SK-N-SH (cell line): ENCODE data around the gene CRLF1. TPM values are rescaled to one million over a fixed set of nuclear protein-coding genes. Genes with fewer than 3 reads are reported as not detected.

ENCODE experiments used
- CTCF ChIA-PET: fragments of 300-600, 350-600 bp; formaldehyde crosslinking; extraction: SDS; loops from one replicate; lab custom pipeline; 2021; lab: Yijun Ruan, JAX
- POLR2A ChIA-PET: fragments of 350-600 bp; sonication (Branson Sonifier 250); formaldehyde crosslinking; extraction: SDS; loops from one replicate; lab custom pipeline; 2020; ENCODE audit warnings: antibody characterized with exemption, inconsistent platforms; lab: Yijun Ruan, JAX
- DNase-seq: peaks from one replicate; pipeline ENCODE4 v3.0.0; 2012
- H2AFZ ChIP-seq: fragments of 200-600 bp; sonication (generic); 2 replicates; pipeline ENCODE4 v1.8.1; 2016; ENCODE audit warnings: antibody characterized with exemption, mild to moderate bottlenecking, low read depth
- H3F3A ChIP-seq: fragments of 200-600 bp; sonication (generic); replicated peaks from 2 replicates; pipeline ENCODE3; 2016; ENCODE audit warnings: antibody characterized with exemption, mild to moderate bottlenecking; ENCODE audit not compliant: insufficient read depth
- H3K27ac ChIP-seq, 2 experiments: fragments of 200-500 bp in 1 of 2; fragments of 200-600 bp in 1 of 2; sonication (Bioruptor generic) in 1 of 2; sonication (generic), shearing (Covaris generic) in 1 of 2; 2 replicates each; pipeline versions ENCODE4 v1.5.1 to v1.6.1; 2014 to 2016; ENCODE audit warnings: low read depth in 2 of 2, inconsistent platforms in 1 of 2, low read length in 1 of 2, mild to moderate bottlenecking in 1 of 2, mixed read lengths in 1 of 2
- H3K27me3 ChIP-seq: fragments of 200-600 bp; sonication (generic), shearing (Covaris generic); 2 replicates; pipeline ENCODE4 v1.6.1; 2016; ENCODE audit warnings: mixed run types; ENCODE audit not compliant: insufficient read depth
- H3K36me3 ChIP-seq, 2 experiments: fragments of 200-500 bp in 1 of 2; fragments of 200-600 bp in 1 of 2; sonication (Bioruptor generic) in 1 of 2; sonication (generic) in 1 of 2; replicated peaks in 1 of 2; 2 replicates each; pipeline versions ENCODE3 to v1.5.1; 2014 to 2016; ENCODE audit warnings: low read length in 1 of 2, mild to moderate bottlenecking in 1 of 2; ENCODE audit not compliant: insufficient read depth in 2 of 2, control insufficient read depth in 1 of 2
- H3K4me1 ChIP-seq, 2 experiments: fragments of 200-500 bp in 1 of 2; fragments of 200-600 bp in 1 of 2; sonication (Bioruptor generic) in 1 of 2; sonication (generic), shearing (Covaris generic) in 1 of 2; 2 replicates each; pipeline versions ENCODE4 v1.5.1 to v1.6.1; 2014 to 2016; ENCODE audit warnings: low read depth in 1 of 2, low read length in 1 of 2, mixed run types in 1 of 2; ENCODE audit not compliant: insufficient read depth in 2 of 2, control insufficient read depth in 1 of 2
- H3K4me2 ChIP-seq: fragments of 200-600 bp; sonication (generic), shearing (Covaris generic); 2 replicates; pipeline ENCODE4 v1.6.1; 2017; ENCODE audit warnings: mixed run types
- H3K4me3 ChIP-seq, 2 experiments: fragments of 200-500 bp in 1 of 2; fragments of 200-600 bp in 1 of 2; sonication (Bioruptor generic) in 1 of 2; sonication (generic), shearing (Covaris generic) in 1 of 2; 2 replicates each; pipeline versions ENCODE4 v1.5.1 to v1.8.1; 2014 to 2016; ENCODE audit warnings: low read depth in 2 of 2, inconsistent platforms in 1 of 2, low read length in 1 of 2, mild to moderate bottlenecking in 1 of 2, mixed read lengths in 1 of 2, moderate library complexity in 1 of 2
- H3K79me2 ChIP-seq: fragments of 200-600 bp; sonication (generic); 2 replicates; pipeline ENCODE4 v1.8.1; 2017; ENCODE audit warnings: mild to moderate bottlenecking; ENCODE audit not compliant: insufficient read depth
- H3K9ac ChIP-seq: fragments of 200-600 bp; sonication (generic); 2 replicates; pipeline ENCODE4 v1.6.1; 2017; ENCODE audit warnings: mixed run types
- H3K9me2 ChIP-seq: fragments of 200-600 bp; sonication (generic); 2 replicates; pipeline ENCODE4 v1.6.1; 2017; ENCODE audit warnings: mixed run types
- H3K9me3 ChIP-seq: fragments of 200-600 bp; sonication (generic); 2 replicates; pipeline ENCODE4 v1.6.1; 2017; ENCODE audit warnings: mixed run types, mild to moderate bottlenecking, moderate library complexity
- H4K20me1 ChIP-seq: fragments of 200-600 bp; sonication (generic); 2 replicates; pipeline ENCODE4 v1.6.1; 2017; ENCODE audit warnings: mild to moderate bottlenecking, mixed run types; ENCODE audit not compliant: insufficient read depth
- CHD2 ChIP-seq: fragments of 150-350 bp; IDR thresholded peaks from 2 replicates; pipeline ENCODE4 v1.6.1; 2018; ENCODE audit warnings: low read length; ENCODE audit not compliant: partially characterized antibody
- FOSL2 ChIP-seq: IDR thresholded peaks from 2 replicates; pipeline ENCODE4 v1.4.0; 2012; ENCODE audit warnings: low read depth, mild to moderate bottlenecking, moderate library complexity, borderline replicate concordance
- FOXJ3 ChIP-seq: sonication (generic); formaldehyde crosslinking; IDR thresholded peaks from 2 replicates; pipeline ENCODE4 v1.5.1; 2020; ENCODE audit warnings: mild to moderate bottlenecking, missing genetic modification reagents
- GATA2 ChIP-seq: sonication (generic); formaldehyde crosslinking; IDR thresholded peaks from 2 replicates; pipeline ENCODE4 v1.5.0; 2020; ENCODE audit warnings: mild to moderate bottlenecking, missing genetic modification reagents
- MAX ChIP-seq: IDR thresholded peaks from 2 replicates; pipeline ENCODE4 v1.4.0; 2012; ENCODE audit warnings: low read depth
- REST ChIP-seq: IDR thresholded peaks from 2 replicates; pipeline ENCODE4 v1.6.1; 2012; ENCODE audit warnings: mild to moderate bottlenecking, low read depth, low read length, moderate library complexity
- RXRA ChIP-seq: IDR thresholded peaks from 2 replicates; pipeline ENCODE4 v1.4.0; 2012; ENCODE audit warnings: low read depth, mild to moderate bottlenecking, borderline replicate concordance
- TAF1 ChIP-seq: IDR thresholded peaks from 2 replicates; pipeline ENCODE4 v1.6.1; 2012; ENCODE audit warnings: low read depth, mild to moderate bottlenecking, low read length, moderate library complexity, borderline replicate concordance
- TCF12 ChIP-seq: IDR thresholded peaks from 2 replicates; pipeline ENCODE4 v1.4.0; 2012
- TEAD4 ChIP-seq: IDR thresholded peaks from 2 replicates; pipeline ENCODE4 v1.4.0; 2012; ENCODE audit warnings: mild to moderate bottlenecking, borderline replicate concordance; ENCODE audit not compliant: insufficient read depth
- USF1 ChIP-seq: IDR thresholded peaks from 2 replicates; pipeline ENCODE4 v1.4.0; 2012; ENCODE audit warnings: low read depth, borderline replicate concordance
- WGBS: methylation state at CpG from one replicate; pipeline ENCODE4 v1.1.6; 2017; ENCODE audit warnings: low lambda C conversion rate; 5-methylcytosine and 5-hydroxymethylcytosine counted together
- polyA plus RNA-seq, 3 experiments: library from polyadenylated mRNA; depleted of rRNA; stranded (reverse); fragments of >200 nt; gene quantifications; 2 replicates each; pipeline ENCODE4 v1.2.3, GENCODE V29; 2012
- TF ChIP-seq, protein P1 (sequence below): fragments of 150-350 bp; IDR thresholded peaks from 2 replicates; pipeline ENCODE4 v1.6.1; 2016; ENCODE audit warnings: mild to moderate bottlenecking, low read depth, low read length
- TF ChIP-seq, protein P2 (sequence below): IDR thresholded peaks from 2 replicates; pipeline ENCODE4 v1.4.0; 2012; ENCODE audit warnings: low read depth, borderline replicate concordance

CRLF1 gene
- polyA plus RNA-seq, 1 of the 3 experiments (the other 2 are of a cell fraction): 0.71 TPM

DNA sequence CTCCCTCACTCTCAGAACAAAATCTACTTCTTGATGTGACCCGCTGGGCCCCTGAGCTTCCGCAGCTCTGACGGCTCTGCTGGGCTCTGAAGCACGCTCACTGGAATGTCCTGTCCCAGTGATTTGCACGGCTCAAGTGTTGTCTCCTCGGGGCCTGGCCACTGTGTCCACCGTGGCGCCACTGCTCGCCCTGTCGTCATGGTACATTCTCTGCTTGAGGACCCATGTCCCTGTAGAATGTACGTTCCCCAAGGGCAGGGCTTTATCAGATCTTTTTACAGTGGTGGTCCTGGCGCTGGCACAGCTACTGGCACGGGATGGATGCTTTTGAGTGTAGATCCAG lies 42.3 kb upstream of the CRLF1 start:
- Histone ChIP-seq H3K9me3 (no peaks in the 10 kb centered on the region), H3K4me2 (no peak overlapping the region), H3K4me3 (no peak overlapping the region), H2AFZ (no peak overlapping the region)
- POLR2A ChIA-PET: interaction anchor here (0.6 kb wide), 1 partner anchor 235 kb away, joined by 3 read pairs; no protein-coding TSS in a partner anchor
- TF ChIP-seq REST (no peak), FOXJ3 (no peak), TCF12 (no peak), CHD2 (no peak), TEAD4 (no peak), MAX (no peak), FOSL2 (no peak), USF1 (no peak), RXRA (no peak), GATA2 (no peak), TAF1 (no peak)
- TF ChIP-seq, protein P1, sequence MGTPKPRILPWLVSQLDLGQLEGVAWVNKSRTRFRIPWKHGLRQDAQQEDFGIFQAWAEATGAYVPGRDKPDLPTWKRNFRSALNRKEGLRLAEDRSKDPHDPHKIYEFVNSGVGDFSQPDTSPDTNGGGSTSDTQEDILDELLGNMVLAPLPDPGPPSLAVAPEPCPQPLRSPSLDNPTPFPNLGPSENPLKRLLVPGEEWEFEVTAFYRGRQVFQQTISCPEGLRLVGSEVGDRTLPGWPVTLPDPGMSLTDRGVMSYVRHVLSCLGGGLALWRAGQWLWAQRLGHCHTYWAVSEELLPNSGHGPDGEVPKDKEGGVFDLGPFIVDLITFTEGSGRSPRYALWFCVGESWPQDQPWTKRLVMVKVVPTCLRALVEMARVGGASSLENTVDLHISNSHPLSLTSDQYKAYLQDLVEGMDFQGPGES: no peak
- TF ChIP-seq, protein P2, sequence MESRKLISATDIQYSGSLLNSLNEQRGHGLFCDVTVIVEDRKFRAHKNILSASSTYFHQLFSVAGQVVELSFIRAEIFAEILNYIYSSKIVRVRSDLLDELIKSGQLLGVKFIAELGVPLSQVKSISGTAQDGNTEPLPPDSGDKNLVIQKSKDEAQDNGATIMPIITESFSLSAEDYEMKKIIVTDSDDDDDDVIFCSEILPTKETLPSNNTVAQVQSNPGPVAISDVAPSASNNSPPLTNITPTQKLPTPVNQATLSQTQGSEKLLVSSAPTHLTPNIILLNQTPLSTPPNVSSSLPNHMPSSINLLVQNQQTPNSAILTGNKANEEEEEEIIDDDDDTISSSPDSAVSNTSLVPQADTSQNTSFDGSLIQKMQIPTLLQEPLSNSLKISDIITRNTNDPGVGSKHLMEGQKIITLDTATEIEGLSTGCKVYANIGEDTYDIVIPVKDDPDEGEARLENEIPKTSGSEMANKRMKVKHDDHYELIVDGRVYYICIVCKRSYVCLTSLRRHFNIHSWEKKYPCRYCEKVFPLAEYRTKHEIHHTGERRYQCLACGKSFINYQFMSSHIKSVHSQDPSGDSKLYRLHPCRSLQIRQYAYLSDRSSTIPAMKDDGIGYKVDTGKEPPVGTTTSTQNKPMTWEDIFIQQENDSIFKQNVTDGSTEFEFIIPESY: no peak
- TF ChIP-seq, all 33 proteins: peak for 0
- H3K4me1 ChIP-seq: peaks cover 0 to 6% of the 10 kb centered on the region in 2 experiments; a peak in 1 of 4 replicates
- peaks cover 14% of the 10 kb centered on the region; the same call in 1 of the 2 replicates for H3K79me2 ChIP-seq
- no peak overlapping the region for H3K9ac ChIP-seq
- no peaks in the 10 kb centered on the region for H3F3A ChIP-seq
- no peaks in the 10 kb centered on the region for H3K9me2 ChIP-seq
- H3K27ac ChIP-seq: no peak overlapping the region
- CTCF ChIA-PET: interaction anchor here (0.6 to 2.0 kb wide), 2 partner anchors 23 to 198 kb away, joined by 4 to 5 read pairs; no protein-coding TSS in a partner anchor
- H3K27me3 ChIP-seq: no peaks in the 10 kb centered on the region
- no peaks in the 10 kb centered on the region for H3K36me3 ChIP-seq
- no peak for DNase-seq
- 0 out of 2 replicates have a peak, but pooled peaks cover 3% of the 10 kb centered on the region for H4K20me1 ChIP-seq
- 82% methylated on average over 11 of the region's 13 CpGs for WGBS
